GM13976 (cell line): Measurements from ENCODE around the gene CCDC172.

Experiments
- DNase-seq: peaks from one replicate; pipeline ENCODE4 v3.0.0; 2012; ENCODE audit warnings: low spot score
- CTCF ChIP-seq: IDR thresholded peaks from 2 replicates; pipeline ENCODE4 v1.5.1; 2012; ENCODE audit warnings: borderline replicate concordance, mild to moderate bottlenecking; ENCODE audit not compliant: insufficient read depth; ENCODE audit errors: extremely low read depth, missing control alignments, control extremely low read depth
- in situ Hi-C: fragments of 300-500 bp; cut with MboI; formaldehyde crosslinking; loops from one replicate; pipeline ENCODE4 v1.12.0; 2022; ENCODE audit warnings: low sequenced_read_pairs, mixed read lengths, inconsistent platforms; ENCODE audit not compliant: unreplicated experiment

Gene CCDC172

GRCh38 chr10:116353817-116354216, 29.6 kb downstream of the CCDC172 start:
- in situ Hi-C loops, result no loop called here
- TF ChIP-seq CTCF, result no peak

GRCh38 chr10:116355341-116355740, 31.1 kb downstream of the CCDC172 start:
- in situ Hi-C loops, result no loop called here
- TF ChIP-seq CTCF, result no peak
- no peak for DNase-seq

More at GRCh38 chr10:116353817-116354216, 29.6 kb downstream of the CCDC172 start:
- DNase-seq, result no peak

- no peak for TF ChIP-seq CTCF
- in situ Hi-C loops, result no loop called here
- DNase-seq, result no peak
Observed at GRCh38 chr10:116356833-116357232, 32.6 kb downstream of the CCDC172 start.

GRCh38 chr10:116364868-116365267, 40.6 kb downstream of the CCDC172 start:
- no peak for DNase-seq
- no peak for TF ChIP-seq CTCF
- in situ Hi-C loops, result no loop called here

- DNase-seq, result no peak
- in situ Hi-C loops, result no loop called here
- no peak for TF ChIP-seq CTCF
Observed at GRCh38 chr10:116371737-116372136, 47.5 kb downstream of the CCDC172 start.

GRCh38 chr10:116382290-116382689, 58.0 kb downstream of the CCDC172 start:
- no peak for TF ChIP-seq CTCF
- in situ Hi-C loops, result no loop called here
- DNase-seq, result no peak

GRCh38 chr10:116385311-116385710, 61.1 kb downstream of the CCDC172 start:
- TF ChIP-seq CTCF, result no peak
- in situ Hi-C loops, result no loop called here
- no peak for DNase-seq
